HepG2 (cell line): ENCODE data around the gene LMNA. TPM values are rescaled to one million over a fixed set of nuclear protein-coding genes. Genes with fewer than 3 reads are reported as not detected.

Source experiments
- AGO1 ChIP-seq: fragments of 200-400 bp; formaldehyde crosslinking; IDR thresholded peaks from 2 replicates; pipeline ENCODE4 v1.6.1; 2017; ENCODE audit warnings: mild to moderate bottlenecking, low read depth, low read length, moderate library complexity; ENCODE audit not compliant: poor library complexity, severe bottlenecking
- EHMT2 ChIP-seq: fragments of 200-600 bp; sonication (generic); IDR thresholded peaks from 2 replicates; pipeline ENCODE4 v1.7.0; 2017; ENCODE audit warnings: antibody characterized with exemption, low read depth, low read length, borderline replicate concordance
- HDAC1 ChIP-seq: sonication (generic); formaldehyde crosslinking; IDR thresholded peaks from 2 replicates; pipeline ENCODE4 v1.5.1; 2020; ENCODE audit warnings: mild to moderate bottlenecking, missing genetic modification reagents
- HDAC2 ChIP-seq: sonication (generic); formaldehyde crosslinking; IDR thresholded peaks from 2 replicates; pipeline ENCODE4 v1.4.0; 2020; ENCODE audit warnings: missing genetic modification reagents
- KAT7 ChIP-seq: IDR thresholded peaks from 2 replicates; pipeline ENCODE4 v1.6.1; 2018; ENCODE audit warnings: borderline replicate concordance, missing compliant biosample characterization
- KMT2B ChIP-seq: IDR thresholded peaks from 2 replicates; pipeline ENCODE4 v1.6.1; 2016; ENCODE audit warnings: missing genetic modification reagents, missing compliant biosample characterization
- MAF1 ChIP-seq: sonication (generic); formaldehyde crosslinking; IDR thresholded peaks from 2 replicates; pipeline ENCODE4 v1.5.0; 2020; ENCODE audit warnings: missing genetic modification reagents, borderline replicate concordance
- MAZ ChIP-seq, 2 experiments: sonication (generic) in 1 of 2; formaldehyde crosslinking in 1 of 2; IDR thresholded peaks; 2 replicates each; pipeline versions ENCODE4 v1.5.0 to v1.6.1; 2012 to 2020; ENCODE audit warnings: low read depth in 2 of 2, mild to moderate bottlenecking in 2 of 2, borderline replicate concordance in 1 of 2, improper control_type of control experiment in 1 of 2, low read length in 1 of 2, missing genetic modification reagents in 1 of 2, moderate library complexity in 1 of 2
- MTA1 ChIP-seq: sonication (generic); formaldehyde crosslinking; IDR thresholded peaks from 2 replicates; pipeline ENCODE4 v1.4.0; 2020; ENCODE audit warnings: missing genetic modification reagents, mild to moderate bottlenecking, borderline replicate concordance
- MXI1 ChIP-seq: IDR thresholded peaks from 3 replicates; pipeline ENCODE4 v1.6.1; 2012; ENCODE audit warnings: low read depth, low read length, inconsistent platforms, borderline replicate concordance
- NAIF1 ChIP-seq: sonication (generic); formaldehyde crosslinking; IDR thresholded peaks from 2 replicates; pipeline ENCODE4 v1.5.0; 2020; ENCODE audit warnings: mild to moderate bottlenecking, missing genetic modification reagents, borderline replicate concordance
- RBM39 ChIP-seq: fragments of 200-400 bp; formaldehyde crosslinking; IDR thresholded peaks from one replicate; pipeline ENCODE4 v1.6.1; 2018; ENCODE audit warnings: antibody characterized with exemption, mild to moderate bottlenecking, low read depth, low read length; ENCODE audit not compliant: poor library complexity, severe bottlenecking
- RFXANK ChIP-seq: IDR thresholded peaks from 2 replicates; pipeline ENCODE4 v1.6.1; 2016
- SAP130 ChIP-seq: IDR thresholded peaks from 2 replicates; pipeline ENCODE4 v1.6.1; 2016; ENCODE audit warnings: low read depth
- SIN3A ChIP-seq: IDR thresholded peaks from 2 replicates; pipeline ENCODE4 v1.6.1; 2011; ENCODE audit warnings: low read depth, mild to moderate bottlenecking, control low read depth, low read length, borderline replicate concordance
- SNAPC2 ChIP-seq: sonication (generic); formaldehyde crosslinking; IDR thresholded peaks from 2 replicates; pipeline ENCODE4 v1.8.1; 2022; ENCODE audit warnings: mild to moderate bottlenecking, missing genetic modification reagents
- ZFP1 ChIP-seq: IDR thresholded peaks from 2 replicates; pipeline ENCODE4 v1.6.1; 2016
- ZMAT3 ChIP-seq: sonication (generic); formaldehyde crosslinking; conservative IDR thresholded peaks from 2 replicates; pipeline ENCODE4 v1.7.0; 2021; ENCODE audit warnings: missing genetic modification reagents
- ZNF230 ChIP-seq: sonication (generic); formaldehyde crosslinking; IDR thresholded peaks from 2 replicates; pipeline ENCODE4 v1.4.0; 2020; ENCODE audit warnings: mild to moderate bottlenecking, missing genetic modification reagents
- ZNF232 ChIP-seq: sonication (generic); formaldehyde crosslinking; IDR thresholded peaks from 2 replicates; pipeline ENCODE4 v1.4.0; 2020; ENCODE audit warnings: missing genetic modification reagents, borderline replicate concordance
- ZNF264 ChIP-seq: sonication (generic); formaldehyde crosslinking; IDR thresholded peaks from 2 replicates; pipeline ENCODE4 v1.4.0; 2020; ENCODE audit warnings: missing genetic modification reagents
- ZNF337 ChIP-seq: sonication (generic); formaldehyde crosslinking; IDR thresholded peaks from 2 replicates; pipeline ENCODE4 v1.5.1; 2020; ENCODE audit warnings: missing genetic modification reagents, low read depth, mild to moderate bottlenecking, borderline replicate concordance
- ZNF563 ChIP-seq: sonication (generic); formaldehyde crosslinking; IDR thresholded peaks from 2 replicates; pipeline ENCODE4 v1.8.0; 2022; ENCODE audit warnings: mild to moderate bottlenecking, moderate library complexity, missing genetic modification reagents
- ZNF782 ChIP-seq: sonication (generic); formaldehyde crosslinking; IDR thresholded peaks from 2 replicates; pipeline ENCODE4 v1.4.0; 2020; ENCODE audit warnings: missing genetic modification reagents, mild to moderate bottlenecking, borderline replicate concordance
- ZNF792 ChIP-seq: IDR thresholded peaks from 2 replicates; pipeline ENCODE4 v1.6.1; 2016
- ZNF839 ChIP-seq: sonication (generic); formaldehyde crosslinking; IDR thresholded peaks from 2 replicates; pipeline ENCODE4 v1.4.0; 2020; ENCODE audit warnings: missing genetic modification reagents, mild to moderate bottlenecking, borderline replicate concordance
- ZSCAN29 ChIP-seq: sonication (generic); formaldehyde crosslinking; conservative IDR thresholded peaks from 2 replicates; pipeline ENCODE4 v1.4.0; 2020; ENCODE audit warnings: mild to moderate bottlenecking, missing genetic modification reagents
- polyA plus RNA-seq, 8 experiments: library from polyadenylated mRNA; depleted of rRNA in 3 of 8; stranded (reverse) in 7 of 8; unstranded in 1 of 8; fragments of >200 nt; fragmentation: Illumina TruSeq in 4 of 8; extraction: Trizol in 4 of 8; gene quantifications; 2 replicates each; pipeline versions ENCODE4 v1.2.1 to v1.2.3, GENCODE V29; 2011 to 2016; ENCODE audit warnings: low read depth in 4 of 8, missing spikeins in 1 of 8, mixed read lengths in 1 of 8; ENCODE audit not compliant: insufficient read depth in 1 of 8
- total RNA-seq, 5 experiments: library from RNA; depleted of rRNA; stranded (reverse); fragments of >200 nt; fragmentation: Illumina TruSeq; extraction: Trizol; gene quantifications; 2 replicates each; pipeline ENCODE4 v1.2.3, GENCODE V29; 2016; ENCODE audit warnings: low read depth in 1 of 5
- TF ChIP-seq, protein P1 (sequence below): sonication (generic); formaldehyde crosslinking; IDR thresholded peaks from 2 replicates; pipeline ENCODE4 v1.8.1; 2023; ENCODE audit warnings: mild to moderate bottlenecking, missing genetic modification reagents

Gene LMNA
- total and polyA plus RNA-seq, 2 of the 13 experiments (the other 11 are each of a cell fraction or from before 2014, with no cell fraction given) = 107 to 225 TPM

DNA sequence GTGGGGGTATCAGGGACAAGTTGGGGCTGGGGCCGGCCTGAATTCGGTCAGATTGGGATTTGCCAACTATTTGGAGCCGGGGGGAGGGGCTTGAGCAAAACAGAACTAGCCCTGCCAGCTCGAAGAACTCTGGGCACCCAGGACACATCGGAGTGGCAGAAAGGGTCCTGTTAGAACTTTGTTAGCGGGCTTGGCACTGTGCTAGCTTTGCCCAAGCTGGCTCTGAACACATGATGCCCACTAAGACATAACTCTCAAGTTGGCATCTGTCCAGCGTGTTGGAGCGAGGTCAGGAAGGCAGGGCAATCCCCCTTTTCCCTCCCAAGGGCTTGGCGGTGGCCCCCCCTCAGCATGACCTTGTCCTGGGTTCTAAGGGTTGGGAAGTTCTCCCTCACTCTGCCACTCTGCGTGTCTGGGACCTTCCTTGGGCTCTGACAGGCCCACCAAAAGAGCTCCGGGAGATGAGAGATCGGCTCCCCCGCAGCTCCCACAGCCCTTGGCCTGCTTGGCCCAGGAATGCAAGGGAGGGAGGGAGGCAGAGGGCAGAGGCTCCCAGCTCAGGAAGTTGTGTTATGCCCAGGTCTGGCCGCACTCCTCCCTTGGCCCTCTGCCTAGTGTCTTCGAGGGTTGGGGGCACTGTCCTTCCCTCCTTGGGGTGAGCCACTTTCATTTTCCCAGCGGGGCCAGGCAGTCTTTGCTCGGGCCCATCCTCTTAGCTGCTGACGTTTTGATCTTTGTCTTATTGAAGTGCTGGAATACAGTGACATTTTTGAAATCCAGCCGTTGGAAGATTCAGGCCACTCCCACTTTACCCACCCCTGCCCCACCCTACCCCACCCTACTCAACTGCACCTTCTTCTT lies 1.2 kb downstream of the LMNA start (continued):
- TF ChIP-seq ZNF232 (CRISPR knock-in tag) (0 out of 2 replicates have a peak, but pooled peaks have one; percentile 17), ZNF337 (0 out of 2 replicates have a peak, but pooled peaks have one; percentile 10), SNAPC2 (CRISPR knock-in tag) (no peak), KAT7 (CRISPR knock-in tag) (0 out of 2 replicates have a peak, but pooled peaks have one; percentile 1), ZFP1 (CRISPR knock-in tag) (no peak), ZSCAN29 (CRISPR knock-in tag) (0 out of 2 replicates have a peak, but pooled peaks have one; percentile 66), MAF1 (CRISPR knock-in tag) (no peak), EHMT2 (no peak), MTA1 (CRISPR knock-in tag) (peak; percentile 49; the same call in 1 of the 2 replicates), RFXANK (no peak), SAP130 (CRISPR knock-in tag) (peak; percentile 69; the same call in 1 of the 2 replicates), HDAC2 (CRISPR knock-in tag) (peak; percentile 24; the same call in 1 of the 2 replicates), HDAC1 (CRISPR knock-in tag) (peak; percentile 46), ZNF264 (CRISPR knock-in tag) (no peak), AGO1 (peak; percentile 46), ZNF782 (CRISPR knock-in tag) (0 out of 2 replicates have a peak, but pooled peaks have one; percentile 51), ZNF230 (CRISPR knock-in tag) (peak; percentile 68; the same call in 1 of the 2 replicates), ZMAT3 (no peak), SIN3A (peak; percentile 33; the same call in 1 of the 2 replicates), KMT2B (CRISPR knock-in tag) (0 out of 2 replicates have a peak, but pooled peaks have one; percentile 6), MXI1 (no peak), MAZ (IDR thresholded peaks at IDR 0.05; ENCODE audit: borderline replicate concordance, low read depth, low read length) (peak; percentile 98), MAZ (CRISPR knock-in tag; IDR thresholded peaks at IDR 0.05; ENCODE audit: low read depth) (peak; percentile 52; the same call in 1 of the 2 replicates), NAIF1 (CRISPR knock-in tag) (no peak; the same call in 1 of the 2 replicates), ZNF792 (CRISPR knock-in tag) (no peak), ZNF839 (CRISPR knock-in tag) (no peak), RBM39 (no peak), ZNF563 (CRISPR knock-in tag) (0 out of 2 replicates have a peak, but pooled peaks have one; percentile 30)
- TF ChIP-seq, protein P1, sequence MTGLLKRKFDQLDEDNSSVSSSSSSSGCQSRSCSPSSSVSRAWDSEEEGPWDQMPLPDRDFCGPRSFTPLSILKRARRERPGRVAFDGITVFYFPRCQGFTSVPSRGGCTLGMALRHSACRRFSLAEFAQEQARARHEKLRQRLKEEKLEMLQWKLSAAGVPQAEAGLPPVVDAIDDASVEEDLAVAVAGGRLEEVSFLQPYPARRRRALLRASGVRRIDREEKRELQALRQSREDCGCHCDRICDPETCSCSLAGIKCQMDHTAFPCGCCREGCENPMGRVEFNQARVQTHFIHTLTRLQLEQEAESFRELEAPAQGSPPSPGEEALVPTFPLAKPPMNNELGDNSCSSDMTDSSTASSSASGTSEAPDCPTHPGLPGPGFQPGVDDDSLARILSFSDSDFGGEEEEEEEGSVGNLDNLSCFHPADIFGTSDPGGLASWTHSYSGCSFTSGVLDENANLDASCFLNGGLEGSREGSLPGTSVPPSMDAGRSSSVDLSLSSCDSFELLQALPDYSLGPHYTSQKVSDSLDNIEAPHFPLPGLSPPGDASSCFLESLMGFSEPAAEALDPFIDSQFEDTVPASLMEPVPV = 0 out of 2 replicates have a peak, but pooled peaks have one; percentile 16
